GM12878 (cell line): ENCODE measurements around the gene NUCB1. TPM values are rescaled to one million over a fixed set of nuclear protein-coding genes. Genes with fewer than 3 reads are reported as not detected.

ENCODE experiments used
- ASH2L ChIP-seq: fragments of 300-600, 200-600 bp; sonication (generic); IDR thresholded peaks from 2 replicates; pipeline ENCODE4 v1.6.1; 2017; ENCODE audit warnings: low read depth, mild to moderate bottlenecking, borderline replicate concordance
- CBX3 ChIP-seq: fragments of 200-600 bp; sonication (generic); IDR thresholded peaks from 2 replicates; pipeline ENCODE4 v1.6.1; 2016; ENCODE audit warnings: low read depth, borderline replicate concordance
- CHD4 ChIP-seq: fragments of 200-600 bp; sonication (generic); IDR thresholded peaks from 2 replicates; pipeline ENCODE4 v1.6.1; 2016; ENCODE audit warnings: mild to moderate bottlenecking
- FOXK2 ChIP-seq: fragments of 450-650 bp; IDR thresholded peaks from 2 replicates; pipeline ENCODE4 v1.6.1; 2017; ENCODE audit warnings: mild to moderate bottlenecking, moderate library complexity
- FOXM1 ChIP-seq: IDR thresholded peaks from 2 replicates; pipeline ENCODE4 v1.6.1; 2012; ENCODE audit warnings: low read depth, mild to moderate bottlenecking, inconsistent platforms, low read length, moderate library complexity
- IKZF2 ChIP-seq, 2 experiments: fragments of 450-650 bp; IDR thresholded peaks; 2 replicates each; pipeline ENCODE4 v1.6.1; 2017; ENCODE audit warnings: mild to moderate bottlenecking in 2 of 2, moderate library complexity in 2 of 2
- NRF1 ChIP-seq: conservative IDR thresholded peaks from 2 replicates; pipeline ENCODE4 v1.6.1; 2011; ENCODE audit warnings: mild to moderate bottlenecking, low read depth, low read length, improper control_type of control experiment
- POLR2AphosphoS5 ChIP-seq: IDR thresholded peaks from 2 replicates; pipeline ENCODE4 v1.6.1; 2011; ENCODE audit warnings: mild to moderate bottlenecking, low read length, inconsistent platforms
- PRDM15 ChIP-seq: fragments of 450-650 bp; formaldehyde crosslinking; IDR thresholded peaks from 2 replicates; pipeline ENCODE4 v1.4.0; 2020; ENCODE audit warnings: mild to moderate bottlenecking, moderate library complexity
- RBBP5 ChIP-seq: fragments of 200-600 bp; sonication (generic); conservative IDR thresholded peaks from 2 replicates; pipeline ENCODE4 v1.6.1; 2016
- RCOR1 ChIP-seq: conservative IDR thresholded peaks from 2 replicates; pipeline ENCODE4 v1.6.1; 2012; ENCODE audit warnings: low read depth, low read length, improper control_type of control experiment
- SIN3A ChIP-seq: IDR thresholded peaks from 2 replicates; pipeline ENCODE4 v1.6.1; 2012; ENCODE audit warnings: low read depth, low read length, improper control_type of control experiment
- SMAD5 ChIP-seq: IDR thresholded peaks from 2 replicates; pipeline ENCODE4 v1.6.1; 2016; ENCODE audit warnings: antibody characterized with exemption, low read depth
- SUZ12 ChIP-seq: fragments of 200-600 bp; sonication (generic); IDR thresholded peaks from one replicate; pipeline ENCODE4 v1.6.1; 2018; ENCODE audit warnings: antibody characterized with exemption, mild to moderate bottlenecking; ENCODE audit not compliant: unreplicated experiment
- TCF3 ChIP-seq: IDR thresholded peaks from 2 replicates; pipeline ENCODE4 v1.6.1; 2012; ENCODE audit warnings: low read depth, mild to moderate bottlenecking, low read length, borderline replicate concordance; ENCODE audit not compliant: insufficient read depth
- USF1 ChIP-seq: IDR thresholded peaks from 2 replicates; pipeline ENCODE4 v1.6.1; 2011; ENCODE audit warnings: borderline replicate concordance, low read depth, mild to moderate bottlenecking, moderate library complexity, mixed read lengths, low read length; ENCODE audit not compliant: insufficient read depth; ENCODE audit errors: extremely low read length
- ZBTB4 ChIP-seq: fragments of 450-650 bp; formaldehyde crosslinking; IDR thresholded peaks from 2 replicates; pipeline ENCODE4 v1.4.0; 2022; ENCODE audit warnings: mild to moderate bottlenecking, moderate library complexity
- ZNF207 ChIP-seq: fragments of 450-650 bp; IDR thresholded peaks from 2 replicates; pipeline ENCODE4 v1.6.1; 2014; ENCODE audit warnings: antibody characterized with exemption, mild to moderate bottlenecking, borderline replicate concordance
- ZNF687 ChIP-seq: fragments of 450-650 bp; IDR thresholded peaks from 2 replicates; pipeline ENCODE4 v1.6.1; 2017; ENCODE audit warnings: mild to moderate bottlenecking, moderate library complexity
- polyA plus RNA-seq, 11 experiments: library from polyadenylated mRNA; depleted of rRNA in 4 of 11; unstranded in 6 of 11; stranded (reverse) in 5 of 11; fragments of >200 nt; fragmentation: Nextera tagmentation in 4 of 11; fragmentation: Illumina TruSeq in 1 of 11; extraction: Ambion mirVana in 4 of 11; extraction: Trizol in 1 of 11; gene quantifications; 1 replicate in 1 of 11; 2 replicates in 10 of 11; pipeline versions ENCODE4 v1.2.1 to v1.2.3, GENCODE V29; 2011 to 2016; ENCODE audit warnings: inconsistent platforms in 2 of 11, missing spikeins in 2 of 11, low read depth in 1 of 11
- total RNA-seq, 4 experiments: library from RNA; depleted of rRNA in 3 of 4; stranded (reverse); fragments of >200 nt in 3 of 4; fragmentation: Illumina TruSeq in 1 of 4; extraction: Trizol in 1 of 4; gene quantifications; 2 replicates each; pipeline versions ENCODE4 v1.2.1 to v1.2.3, GENCODE V29; 2013 to 2021

NUCB1 gene
- total and polyA plus RNA-seq, 10 of the 15 experiments (the other 5 are each of a cell fraction or from before 2014, with no cell fraction given): 1.8 to 112 (median 44.5) TPM

- TF ChIP-seq RBBP5 (no peak), SIN3A (no peak; the same call in 1 of the 2 replicates), ZNF687 (no peak), CBX3 (no peak), TCF3 (no peak), ASH2L (no peak), ZNF207 (no peak), IKZF2 (IDR thresholded peaks at IDR 0.05) (peak; percentile 28 to 30; a peak in 1 of 4 replicates), CHD4 (no peak), FOXM1 (no peak), FOXK2 (no peak), RCOR1 (no peak), SMAD5 (no peak), PRDM15 (CRISPR knock-in tag) (no peak), NRF1 (no peak), USF1 (no peak), POLR2AphosphoS5 (0 out of 2 replicates have a peak, but pooled peaks have one; percentile 33), SUZ12 (no peak), ZBTB4 (CRISPR knock-in tag) (no peak)
Measured at GRCh38 chr19:48899781-48900476, at the start of gene NUCB1 (continued).
